RWPE1 (cell line): ENCODE measurements around the gene FRMD4B.

Experiments used
- CTCF ChIA-PET: fragments of 350-600 bp; sonication (Branson Sonifier 250); formaldehyde crosslinking; extraction: SDS; loops from one replicate; lab custom pipeline; 2021; lab: Yijun Ruan, JAX
- POLR2A ChIA-PET: fragments of 400-600 bp; formaldehyde crosslinking; extraction: SDS; loops from one replicate; lab custom pipeline; 2020; ENCODE audit warnings: antibody characterized with exemption; ENCODE audit not compliant: low non-redundant PET; lab: Yijun Ruan, JAX
- DNase-seq: peaks from one replicate; pipeline ENCODE4 v3.0.0; 2012; ENCODE audit warnings: low spot score
- H3K27ac ChIP-seq: fragments of 450-650 bp; 2 replicates; pipeline ENCODE4 v1.5.1; 2017
- CTCF ChIP-seq: fragments of 450-650 bp; conservative IDR thresholded peaks from 2 replicates; pipeline ENCODE4 v1.5.1; 2017; ENCODE audit warnings: low read depth, mild to moderate bottlenecking

The FRMD4B gene

DNA sequence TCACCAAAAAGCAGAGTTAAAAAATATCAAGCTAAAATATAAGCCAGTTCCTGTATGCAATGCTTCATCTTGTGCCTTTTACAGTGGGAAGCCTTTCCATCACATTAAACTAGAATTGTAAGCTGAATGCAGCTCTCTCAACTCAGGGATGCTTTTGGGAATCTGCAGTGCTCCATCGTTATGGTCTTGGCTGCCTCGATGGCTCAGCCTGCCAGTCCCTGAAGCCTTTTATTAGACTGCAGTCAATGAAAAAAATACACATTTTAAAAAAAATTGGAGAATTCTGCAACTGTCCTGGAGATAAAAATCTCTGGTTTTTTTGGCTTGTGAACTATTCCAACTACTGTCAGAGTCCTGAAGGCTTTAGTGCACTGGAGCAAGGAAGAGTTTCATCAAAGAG, 53.0 kb downstream of the FRMD4B start:
- TF ChIP-seq CTCF: no peak
- CTCF ChIA-PET: interaction anchor here (0.7 kb wide), 1 partner anchor 24 kb away, joined by 3 read pairs; no protein-coding TSS in a partner anchor
- H3K27ac ChIP-seq: no peak overlapping the region
- no peak for DNase-seq
- POLR2A ChIA-PET: no interaction called here

DNA sequence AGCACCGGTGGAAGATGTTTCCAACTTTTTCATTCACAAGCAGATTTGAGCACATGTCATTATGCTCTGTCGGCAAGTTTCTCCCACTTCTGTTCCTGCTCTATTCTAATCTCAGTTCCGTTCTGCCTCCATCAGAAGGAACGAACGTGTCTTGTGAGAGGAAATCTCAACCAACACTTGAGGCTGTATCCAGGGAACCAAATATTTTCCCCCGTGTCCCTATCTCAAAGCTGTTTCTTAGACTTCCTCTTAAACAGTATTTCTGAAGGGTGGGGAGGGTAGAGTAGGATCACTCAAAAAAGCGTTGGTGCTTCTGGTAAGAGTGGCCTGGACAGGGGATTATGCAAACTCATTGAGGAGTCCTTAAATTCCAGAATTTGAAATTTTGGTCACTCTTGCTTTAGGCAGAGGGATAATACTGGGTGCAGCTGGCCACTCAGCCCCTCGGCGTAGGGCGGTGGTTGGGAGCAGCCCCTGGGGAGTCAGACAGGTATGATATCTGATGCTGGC, 54.9 kb downstream of the FRMD4B start:
- no peak overlapping the region for H3K27ac ChIP-seq
- DNase-seq: no peak
- ChIA-PET POLR2A (no interaction called here), CTCF (no interaction called here)
- TF ChIP-seq CTCF: no peak

DNA sequence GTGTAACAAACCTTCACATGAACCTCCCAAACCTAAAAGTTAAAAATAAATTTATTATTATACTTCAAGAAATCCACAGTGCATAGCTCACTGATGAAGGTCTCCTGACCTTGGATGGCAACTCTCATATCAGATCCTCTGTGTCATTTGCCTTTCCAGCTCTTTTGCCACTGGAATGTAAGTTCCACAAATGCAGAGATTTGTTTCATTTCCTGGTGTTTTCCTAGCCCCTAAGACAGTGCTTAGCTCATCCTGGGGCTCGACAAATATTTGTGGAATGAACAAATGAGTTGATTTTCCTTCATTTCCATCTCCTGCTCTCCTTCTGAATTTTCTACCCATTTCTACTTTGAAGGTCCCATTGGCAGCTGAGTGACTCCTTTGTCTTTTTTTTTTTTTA, 56.0 kb downstream of the FRMD4B start:
- no peak for TF ChIP-seq CTCF
- H3K27ac ChIP-seq: no peak overlapping the region
- ChIA-PET POLR2A (interaction anchor here (0.8 kb wide), 1 partner anchor 98 kb away, joined by 22 read pairs; no protein-coding TSS in a partner anchor), CTCF (interaction anchor here (0.6 to 0.7 kb wide), 2 partner anchors 9 to 346 kb away, joined by 3 to 4 read pairs; no protein-coding TSS in a partner anchor)
- no peak for DNase-seq

DNA sequence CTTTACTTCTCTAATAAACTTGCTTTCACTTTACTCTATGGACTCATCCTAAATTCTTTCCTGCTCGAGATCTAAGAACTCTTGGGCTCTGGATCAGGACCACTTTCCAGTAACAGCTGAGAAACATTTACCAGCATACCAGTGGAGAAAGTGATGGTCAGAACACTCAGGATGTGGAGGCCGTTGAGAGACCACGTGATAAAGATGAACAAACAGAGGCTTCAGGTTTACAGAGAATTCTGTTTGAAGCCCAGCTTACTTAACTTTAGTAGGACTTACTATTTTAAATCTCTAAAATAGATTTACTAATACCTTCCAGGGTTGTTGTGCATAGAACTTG, 57.0 kb downstream of the FRMD4B start:
- no peak for TF ChIP-seq CTCF
- ChIA-PET CTCF (interaction anchor here (0.6 kb wide), 1 partner anchor 99 kb away, joined by 3 read pairs; no protein-coding TSS in a partner anchor), POLR2A (no interaction called here)
- no peak for DNase-seq
- no peak overlapping the region for H3K27ac ChIP-seq

DNA sequence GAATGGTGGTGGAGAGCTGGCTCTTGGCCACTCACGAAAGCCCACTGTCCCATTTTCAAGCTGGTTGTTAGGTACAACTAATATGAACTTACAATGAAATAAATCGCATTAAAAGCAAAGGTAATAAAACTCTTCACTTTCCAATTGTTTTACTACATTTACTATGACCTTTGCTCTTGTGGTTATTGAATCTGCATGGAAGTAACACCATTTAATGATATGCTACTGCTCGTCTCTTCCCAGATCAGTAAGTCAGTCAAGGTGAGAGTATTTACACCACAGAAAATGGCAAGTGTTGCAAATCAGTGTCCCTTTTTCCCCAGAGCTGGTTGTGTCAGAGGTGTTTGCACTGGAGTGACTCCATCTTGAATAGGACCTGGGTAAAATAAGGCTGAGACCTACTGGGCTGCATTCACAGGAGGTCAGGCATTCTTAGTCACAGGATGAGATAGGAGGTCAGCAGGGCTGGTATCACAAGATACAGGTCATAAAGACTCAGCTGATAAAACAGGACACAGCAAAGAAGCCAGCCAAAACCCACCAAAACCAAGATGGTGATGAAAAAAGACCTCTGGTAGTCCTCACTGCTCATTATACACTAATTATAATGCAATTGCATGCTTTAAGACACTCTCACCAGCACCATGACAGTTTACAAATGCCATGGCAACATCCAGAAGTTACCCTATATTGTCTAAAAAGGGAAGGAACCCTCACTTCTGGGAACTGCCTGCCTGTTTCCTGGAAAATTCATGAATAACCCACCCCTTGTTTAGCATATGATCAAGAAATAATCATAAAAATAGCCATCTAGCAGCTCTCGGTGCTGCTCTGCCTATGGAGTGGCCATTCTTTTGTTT, 57.6 kb downstream of the FRMD4B start:
- ChIA-PET CTCF (interaction anchor here (0.6 kb wide), 1 partner anchor 315 kb away, joined by 4 read pairs; no protein-coding TSS in a partner anchor), POLR2A (no interaction called here)
- no peak for DNase-seq
- H3K27ac ChIP-seq: no peak overlapping the region
- no peak for TF ChIP-seq CTCF

DNA sequence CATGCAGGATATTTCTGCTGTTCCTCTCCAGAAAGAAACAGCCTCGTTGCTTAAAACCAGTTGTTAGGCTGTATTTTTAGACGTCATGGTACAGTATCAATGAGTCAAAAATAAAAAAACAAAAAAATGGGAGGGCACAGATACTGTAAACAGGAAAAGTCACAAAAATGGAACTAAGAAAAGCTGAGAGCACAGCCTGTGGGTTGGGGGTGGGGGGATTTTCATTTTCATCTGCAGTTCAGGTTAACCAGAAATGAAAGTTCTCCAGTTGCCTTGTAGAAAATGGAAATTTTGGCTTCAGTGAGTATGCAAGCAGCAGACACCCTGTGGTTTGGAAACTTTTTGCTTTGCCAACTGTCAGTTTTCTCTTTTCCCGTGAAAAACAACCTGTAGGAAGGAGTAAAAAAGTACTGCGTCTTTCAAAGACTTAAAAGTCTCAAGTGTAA, 59.0 kb downstream of the FRMD4B start:
- ChIA-PET POLR2A (no interaction called here), CTCF (interaction anchor here (1.3 kb wide), 1 partner anchor 20 kb away, joined by 4 read pairs; no protein-coding TSS in a partner anchor)
- DNase-seq: no peak
- no peak for TF ChIP-seq CTCF
- no peak overlapping the region for H3K27ac ChIP-seq
